Measurements from ENCODE around the gene HNRNPLL. TPM values are rescaled to one million over a fixed set of nuclear protein-coding genes. Genes with fewer than 3 reads are reported as not detected.

The HNRNPLL gene
- total RNA-seq, 2 experiments from 2014 or later = 44.9 to 46.5 TPM

GRCh38 chr2:38583524-38583923 is 19.2 kb downstream of the HNRNPLL start:
- H3K27ac ChIP-seq (ENCODE audit: low read depth in 1 of 2, low read length in 2 of 2) = no peak overlapping the region
- intact Hi-C loops (cut with DNase I, micrococcal nuclease) = loop anchor here (5.0 to 10.0 kb wide), 3 partner anchors 46 to 251 kb away; no protein-coding TSS in a partner anchor
- no peaks in the 10 kb centered on the region for H3K27me3 Mint-ChIP-seq
- no peak overlapping the region for H3K27ac Mint-ChIP-seq
- no peaks in the 10 kb centered on the region for H3K9me3 Mint-ChIP-seq
- ATAC-seq (ENCODE audit: poor library complexity) = no peak
- H3K9me3 ChIP-seq (ENCODE audit: control insufficient read depth in 1 of 2, insufficient read depth in 1 of 2, low read length in 2 of 2) = no peaks in the 10 kb centered on the region
- peaks cover 73% of the 10 kb centered on the region for H3K36me3 ChIP-seq (ENCODE audit: insufficient read depth, low read length)
- no peak for TF ChIP-seq CTCF (IDR thresholded peaks at IDR 0.05)
- ChIA-PET POLR2A (interaction anchor here (0.9 to 1.7 kb wide), 5 partner anchors 13 to 158 kb away, joined by 3 to 5 read pairs (median 3); no protein-coding TSS in a partner anchor), CTCF (interaction anchor here (0.7 to 5.4 kb wide), 4 partner anchors 19 to 157 kb away, joined by 3 to 48 read pairs (median 3); partner anchors contain the start of gene HNRNPLL)
- no peak overlapping the region for H3K4me3 Mint-ChIP-seq
- peaks cover 68% of the 10 kb centered on the region for H3K36me3 Mint-ChIP-seq (ENCODE audit: low read depth)
- peaks cover 34% of the 10 kb centered on the region for H3K4me1 Mint-ChIP-seq (ENCODE audit: low read depth)
- no peak for DNase-seq
- no peak overlapping the region for H3K4me3 ChIP-seq (ENCODE audit: low read length)
- H3K4me1 ChIP-seq (ENCODE audit: insufficient read depth, low read length) = peaks cover 13% of the 10 kb centered on the region
- no peaks in the 10 kb centered on the region for H3K27me3 ChIP-seq (ENCODE audit: control insufficient read depth in 1 of 2, insufficient read depth in 2 of 2, low read length in 2 of 2)

- TF ChIP-seq CTCF (IDR thresholded peaks at IDR 0.05) = peak; percentile 79
- Mint-ChIP-seq H3K9me3 (no peaks in the 10 kb centered on the region), H3K4me3 (no peak overlapping the region), H3K27me3 (no peaks in the 10 kb centered on the region), H3K27ac (peak overlapping the region; percentile 1), H3K4me1 (ENCODE audit: low read depth) (peaks cover 22% of the 10 kb centered on the region), H3K36me3 (ENCODE audit: low read depth) (peaks cover 69% of the 10 kb centered on the region)
- ChIA-PET CTCF (interaction anchor here (0.6 to 5.4 kb wide), 28 partner anchors 9 to 266 kb away, joined by 3 to 48 read pairs (median 4); partner anchors contain the start of gene HNRNPLL), POLR2A (interaction anchor here (0.7 to 2.2 kb wide), 18 partner anchors 9 to 173 kb away, joined by 3 to 42 read pairs (median 6); partner anchors contain the start of genes GALM, HNRNPLL and SRSF7)
- Histone ChIP-seq H3K4me1 (ENCODE audit: insufficient read depth, low read length) (peaks cover 7% of the 10 kb centered on the region), H3K4me3 (ENCODE audit: low read length) (no peak overlapping the region), H3K9me3 (ENCODE audit: control insufficient read depth in 1 of 2, insufficient read depth in 1 of 2, low read length in 2 of 2) (no peaks in the 10 kb centered on the region), H3K27ac (ENCODE audit: low read depth in 1 of 2, low read length in 2 of 2) (no peak overlapping the region), H3K27me3 (ENCODE audit: control insufficient read depth in 1 of 2, insufficient read depth in 2 of 2, low read length in 2 of 2) (no peaks in the 10 kb centered on the region), H3K36me3 (ENCODE audit: insufficient read depth, low read length) (peaks cover 75% of the 10 kb centered on the region)
- ATAC-seq (ENCODE audit: poor library complexity) = peak; percentile 87
- intact Hi-C loops (cut with DNase I, micrococcal nuclease) = loop anchor here (1.0 to 10.0 kb wide), 9 partner anchors 21 to 253 kb away; partner anchors contain the start of gene HNRNPLL (in 1 of the 2)
- peak in 9 of 14 experiments; percentile 9 to 87 (median 39) for DNase-seq
Observed at GRCh38 chr2:38581193-38582147, 21.3 kb downstream of the HNRNPLL start.

GRCh38 chr2:38580115-38580636 is 22.6 kb downstream of the HNRNPLL start:
- ChIA-PET POLR2A (interaction anchor here (0.6 to 1.2 kb wide), 3 partner anchors 133 to 171 kb away, joined by 3 to 9 read pairs (median 4); partner anchors contain the start of gene SRSF7), CTCF (interaction anchor here (1.0 to 1.6 kb wide), 4 partner anchors 24 to 164 kb away, joined by 3 to 10 read pairs (median 4); no protein-coding TSS in a partner anchor)
- Mint-ChIP-seq H3K36me3 (ENCODE audit: low read depth) (peaks cover 68% of the 10 kb centered on the region), H3K4me3 (no peak overlapping the region), H3K9me3 (no peaks in the 10 kb centered on the region), H3K27ac (no peak overlapping the region), H3K4me1 (ENCODE audit: low read depth) (peaks cover 15% of the 10 kb centered on the region), H3K27me3 (no peaks in the 10 kb centered on the region)
- ATAC-seq (ENCODE audit: poor library complexity) (no peak), DNase-seq (no peak)
- H3K27me3 ChIP-seq (ENCODE audit: control insufficient read depth in 1 of 2, insufficient read depth in 2 of 2, low read length in 2 of 2) = no peaks in the 10 kb centered on the region
- peaks cover 68% of the 10 kb centered on the region for H3K36me3 ChIP-seq (ENCODE audit: insufficient read depth, low read length)
- intact Hi-C loops (cut with DNase I, micrococcal nuclease) = loop anchor here (2.0 to 10.0 kb wide), 5 partner anchors 23 to 255 kb away; partner anchors contain the start of gene HNRNPLL (in 1 of the 2)
- no peak for TF ChIP-seq CTCF (IDR thresholded peaks at IDR 0.05)
- H3K9me3 ChIP-seq (ENCODE audit: control insufficient read depth in 1 of 2, insufficient read depth in 1 of 2, low read length in 2 of 2) = no peaks in the 10 kb centered on the region
- H3K4me1 ChIP-seq (ENCODE audit: insufficient read depth, low read length) = peaks cover 7% of the 10 kb centered on the region
- no peak overlapping the region for H3K27ac ChIP-seq (ENCODE audit: low read depth in 1 of 2, low read length in 2 of 2)
- no peak overlapping the region for H3K4me3 ChIP-seq (ENCODE audit: low read length)
